NT2/D1 (cell line): ENCODE results near the gene GLIS1.

Experiments
- DNase-seq: peaks from one replicate; pipeline ENCODE4 v3.0.0-alpha.2; 2011; ENCODE audit warnings: low read depth, low spot score
- H3K27me3 ChIP-seq: 2 replicates; pipeline ENCODE4 v1.6.0; 2011; ENCODE audit warnings: mild to moderate bottlenecking; ENCODE audit not compliant: insufficient read length, insufficient read depth
- H3K36me3 ChIP-seq: 2 replicates; pipeline ENCODE4 v1.6.1; 2011; ENCODE audit warnings: mild to moderate bottlenecking, low read length, mixed read lengths; ENCODE audit not compliant: insufficient read depth, insufficient read length
- H3K4me1 ChIP-seq: 2 replicates; pipeline ENCODE4 v1.5.1; 2011; ENCODE audit not compliant: insufficient read depth, insufficient read length
- H3K4me3 ChIP-seq: 2 replicates; pipeline ENCODE4 v1.5.1; 2011; ENCODE audit warnings: low read depth; ENCODE audit not compliant: insufficient read length
- H3K9ac ChIP-seq: 2 replicates; pipeline ENCODE4 v1.6.0; 2011; ENCODE audit warnings: low read depth; ENCODE audit not compliant: insufficient read length
- H3K9me3 ChIP-seq: 2 replicates; pipeline ENCODE4 v1.5.1; 2011; ENCODE audit warnings: mild to moderate bottlenecking, low read length; ENCODE audit not compliant: insufficient read depth
- SUZ12 ChIP-seq: IDR thresholded peaks from 2 replicates; pipeline ENCODE4 v1.6.1; 2011; ENCODE audit not compliant: insufficient read length, insufficient read depth; ENCODE audit errors: extremely low read depth
- YY1 ChIP-seq: IDR thresholded peaks from 2 replicates; pipeline ENCODE4 v1.6.1; 2011; ENCODE audit not compliant: insufficient read length, insufficient read depth
- ZNF274 ChIP-seq: IDR thresholded peaks from 2 replicates; pipeline ENCODE4 v1.6.1; 2011; ENCODE audit warnings: mild to moderate bottlenecking, low read depth, low read length

GLIS1 gene

DNA sequence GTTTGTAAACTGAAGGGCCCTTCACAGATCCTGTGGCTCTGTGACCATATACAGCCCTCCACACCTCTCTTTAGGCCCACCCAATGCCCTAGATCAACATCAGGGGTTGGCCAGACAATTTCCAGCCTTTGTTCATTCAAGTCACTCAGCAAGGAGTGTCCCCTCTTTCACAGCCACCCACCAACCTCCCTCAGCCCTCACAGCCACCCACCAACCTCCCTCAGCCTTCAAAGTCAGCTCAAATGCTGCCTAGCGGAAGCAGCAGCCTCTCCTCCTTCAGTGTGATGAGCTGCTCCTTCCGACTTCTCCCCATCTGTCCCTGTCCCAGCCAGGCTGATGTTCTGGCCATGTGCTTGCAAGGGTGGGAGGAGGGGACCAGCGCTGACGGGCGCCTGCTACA is 208.4 kb downstream of the GLIS1 start:
- TF ChIP-seq SUZ12 (no peak), YY1 (no peak), ZNF274 (no peak)

DNA sequence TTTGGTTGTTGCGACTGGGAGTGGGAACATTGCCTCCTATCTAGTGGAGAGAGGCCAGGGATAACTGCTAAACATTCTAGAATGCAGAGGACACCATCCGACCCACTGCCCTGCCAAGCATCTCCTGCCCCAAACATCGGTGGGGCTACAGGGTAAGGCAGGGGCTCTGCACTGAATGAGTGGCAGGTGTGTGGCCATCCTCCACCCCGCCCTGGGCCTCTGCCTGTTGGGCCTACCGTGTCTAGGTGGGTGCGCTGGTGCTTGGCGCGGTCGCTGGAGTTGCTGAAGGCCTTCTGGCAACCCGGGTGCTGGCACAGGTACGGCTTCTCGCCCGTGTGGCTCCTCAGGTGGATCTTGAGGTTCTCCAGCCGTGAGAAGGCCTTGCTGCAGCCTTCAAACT is 209.4 kb downstream of the GLIS1 start:
- H3K9ac ChIP-seq, result no peak overlapping the region
- H3K4me3 ChIP-seq, result no peak overlapping the region
- H3K27me3 ChIP-seq, result peaks cover 9% of the 10 kb centered on the region
- no peaks in the 10 kb centered on the region for H3K9me3 ChIP-seq
- no peak for TF ChIP-seq SUZ12
- no peak for TF ChIP-seq ZNF274
- no peaks in the 10 kb centered on the region for H3K36me3 ChIP-seq
- no peak for DNase-seq
- peaks cover 42% of the 10 kb centered on the region for H3K4me1 ChIP-seq

More for the DNA sequence above, 208.4 kb downstream of the GLIS1 start:
- DNase-seq, result no peak
- H3K9ac ChIP-seq, result no peak overlapping the region
- peaks cover 41% of the 10 kb centered on the region for H3K4me1 ChIP-seq
- H3K4me3 ChIP-seq, result no peak overlapping the region
- H3K9me3 ChIP-seq, result no peaks in the 10 kb centered on the region
- peaks cover 9% of the 10 kb centered on the region for H3K27me3 ChIP-seq
- H3K36me3 ChIP-seq, result no peaks in the 10 kb centered on the region

DNA sequence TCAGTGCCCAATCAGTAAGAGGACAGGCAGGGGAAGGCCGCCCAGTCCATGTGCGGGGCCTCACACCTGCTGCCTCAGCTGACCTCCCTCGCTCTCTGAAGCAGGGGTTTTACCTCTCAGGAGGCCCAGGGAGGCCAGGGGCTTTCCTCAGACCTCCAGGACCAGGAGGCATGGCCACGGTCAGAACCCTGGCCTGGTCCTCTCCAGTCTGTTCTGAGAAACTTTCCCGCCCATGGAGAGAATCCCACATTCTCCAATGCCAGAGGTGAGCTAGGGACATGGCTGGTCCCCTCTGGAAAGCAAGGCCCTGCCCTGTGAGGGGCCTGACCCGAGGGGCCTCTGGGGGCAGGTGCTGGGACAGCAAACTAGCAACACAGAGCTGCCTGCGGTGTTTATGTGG is 211.6 kb downstream of the GLIS1 start:
- H3K36me3 ChIP-seq, result no peaks in the 10 kb centered on the region
- H3K9ac ChIP-seq, result peak overlapping the region; percentile 9
- peaks cover 27% of the 10 kb centered on the region for H3K4me1 ChIP-seq
- H3K27me3 ChIP-seq, result peaks cover 9% of the 10 kb centered on the region
- DNase-seq, result no peak
- H3K9me3 ChIP-seq, result no peaks in the 10 kb centered on the region
- no peak overlapping the region for H3K4me3 ChIP-seq
- no peak for TF ChIP-seq SUZ12
- no peak for TF ChIP-seq ZNF274
- no peak for TF ChIP-seq YY1

DNA sequence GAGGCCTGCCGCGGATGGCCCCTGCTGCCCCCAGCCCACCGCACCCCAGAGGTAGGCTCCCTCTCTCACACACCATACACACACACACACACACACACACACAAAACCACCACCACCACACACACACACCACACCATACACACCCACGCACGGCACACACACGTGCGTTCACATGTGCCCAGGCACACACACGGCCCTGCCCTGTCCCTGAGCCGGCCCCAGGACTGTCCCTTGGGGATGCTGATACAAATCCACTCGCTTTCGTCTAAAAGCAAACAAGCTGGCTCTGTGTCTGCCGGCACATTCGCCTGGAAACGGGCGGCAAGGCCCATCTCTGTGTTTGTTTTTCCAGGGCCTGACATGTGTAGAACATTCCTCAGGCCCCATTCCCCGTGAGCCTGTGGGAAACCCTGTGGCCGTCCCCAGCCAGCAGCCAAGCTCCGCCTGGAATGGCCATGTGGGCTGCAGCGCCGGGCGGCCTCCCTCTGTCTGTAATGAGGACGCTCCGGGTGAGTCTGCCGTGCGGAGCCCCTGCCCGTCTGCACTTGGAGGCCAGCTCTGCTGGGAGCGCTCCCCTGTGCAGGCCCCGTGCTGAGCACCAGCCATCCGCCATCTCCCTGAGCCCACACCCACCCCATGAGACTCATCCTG is 212.4 kb downstream of the GLIS1 start:
- Histone ChIP-seq H3K4me3 (no peak overlapping the region), H3K9me3 (no peaks in the 10 kb centered on the region), H3K9ac (no peak overlapping the region), H3K27me3 (peaks cover 9% of the 10 kb centered on the region), H3K36me3 (no peaks in the 10 kb centered on the region), H3K4me1 (peaks cover 25% of the 10 kb centered on the region)
- TF ChIP-seq YY1 (no peak), ZNF274 (no peak), SUZ12 (no peak)
- DNase-seq, result no peak

DNA sequence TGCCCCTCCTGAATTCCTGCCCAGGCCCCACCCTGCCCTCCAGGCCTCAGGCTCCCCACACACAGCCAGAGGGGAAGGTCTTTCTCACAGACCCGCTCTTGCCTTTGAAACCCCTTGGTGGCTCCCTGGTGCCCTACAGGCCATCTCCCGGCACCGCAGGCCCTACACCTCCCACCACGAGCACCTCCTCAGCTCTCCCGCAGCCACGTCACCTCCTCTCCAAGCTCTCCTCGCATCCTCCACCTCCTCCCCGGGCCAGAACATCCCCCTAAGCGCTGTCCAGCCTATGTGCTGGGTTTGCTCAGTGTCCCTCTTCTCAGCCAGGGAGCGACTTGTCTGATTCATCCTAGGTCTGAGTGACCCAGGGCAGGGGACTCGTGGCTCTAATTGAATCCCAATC is 213.4 kb downstream of the GLIS1 start:
- no peaks in the 10 kb centered on the region for H3K36me3 ChIP-seq
- H3K4me1 ChIP-seq, result peaks cover 25% of the 10 kb centered on the region
- H3K9me3 ChIP-seq, result no peaks in the 10 kb centered on the region
- H3K9ac ChIP-seq, result no peak overlapping the region
- DNase-seq, result no peak
- H3K27me3 ChIP-seq, result peaks cover 4% of the 10 kb centered on the region
- no peak for TF ChIP-seq YY1
- no peak for TF ChIP-seq ZNF274
- no peak for TF ChIP-seq SUZ12
- no peak overlapping the region for H3K4me3 ChIP-seq

DNA sequence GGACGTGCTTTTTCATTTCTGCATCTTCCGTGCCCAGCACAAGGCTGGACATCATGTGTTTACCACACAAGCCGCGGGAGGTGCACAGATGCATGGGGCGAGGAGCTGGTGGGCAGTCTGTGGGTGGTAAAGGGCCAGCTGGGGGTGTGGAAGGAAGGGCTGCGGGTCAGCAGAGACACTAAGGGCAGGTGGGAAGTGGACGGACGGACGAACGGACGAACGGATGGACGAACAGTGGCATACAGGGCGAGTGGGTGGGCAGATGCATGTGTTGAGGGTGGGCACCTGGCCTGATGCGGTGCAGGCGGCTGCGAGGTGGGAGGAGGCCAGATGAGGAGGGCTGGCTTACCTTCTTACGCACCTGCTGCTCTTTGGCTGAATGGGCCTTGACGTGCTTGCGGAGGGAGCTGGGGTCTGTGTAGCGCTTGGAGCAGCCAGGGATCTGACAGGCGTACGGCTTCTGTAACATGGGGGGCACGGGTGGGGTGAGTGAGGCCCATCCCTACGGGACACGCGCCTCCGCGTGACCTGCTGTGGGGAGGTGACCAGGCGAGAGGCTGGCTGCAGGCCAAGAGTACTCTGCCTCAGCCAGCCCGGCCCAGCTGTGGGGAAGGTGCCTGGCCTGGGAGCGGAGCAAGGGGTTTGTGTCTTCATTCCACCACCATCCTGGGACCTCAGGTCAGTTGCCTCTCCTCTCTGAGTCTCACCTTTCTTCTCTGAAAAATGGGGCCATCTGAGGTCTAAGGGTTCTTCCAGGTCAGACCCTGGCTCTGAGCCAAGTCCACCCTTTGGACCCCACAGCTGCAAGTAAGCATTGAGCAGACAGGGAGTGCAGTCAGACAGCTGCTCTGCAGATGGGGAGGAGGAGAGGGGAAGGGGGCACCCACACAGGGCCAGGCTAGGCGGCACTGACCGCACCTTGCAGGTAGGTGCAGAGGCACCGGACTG is 214.3 kb downstream of the GLIS1 start:
- DNase-seq, result no peak
- Histone ChIP-seq H3K9ac (no peak overlapping the region), H3K27me3 (peaks cover 4% of the 10 kb centered on the region), H3K4me1 (peaks cover 27% of the 10 kb centered on the region), H3K4me3 (no peak overlapping the region), H3K36me3 (no peaks in the 10 kb centered on the region), H3K9me3 (no peaks in the 10 kb centered on the region)
- TF ChIP-seq YY1 (no peak), ZNF274 (no peak), SUZ12 (no peak)

DNA sequence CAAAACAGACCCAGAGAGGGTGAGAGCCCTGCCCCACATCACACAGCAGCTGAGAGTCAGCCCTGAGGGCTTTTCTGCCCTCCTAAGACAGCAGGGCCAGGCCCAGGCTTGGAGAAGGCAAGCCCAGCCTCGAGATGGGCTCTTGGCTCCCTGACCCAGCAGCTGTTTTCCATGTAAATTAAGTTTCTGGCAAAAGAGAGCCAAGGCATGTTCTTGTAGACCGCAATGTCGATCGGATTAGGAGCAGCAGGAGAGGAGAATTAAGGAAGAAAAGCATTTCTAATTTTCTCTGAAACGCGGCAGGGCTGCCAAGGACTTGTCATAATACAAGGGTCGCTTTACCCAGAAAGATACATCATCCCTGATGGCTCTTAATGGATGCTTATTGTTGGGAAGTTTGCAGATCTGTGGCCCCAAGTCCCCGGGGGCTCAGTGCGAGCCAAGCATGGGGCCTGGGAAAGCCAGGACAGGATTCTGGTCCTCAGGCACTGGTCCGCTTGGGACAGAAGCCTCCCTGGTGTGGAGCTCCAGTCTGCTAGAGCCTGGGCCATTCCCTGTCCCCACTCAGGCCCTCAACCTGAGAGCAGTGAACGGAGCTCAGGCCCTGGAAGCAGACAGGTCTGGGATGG is 216.9 kb downstream of the GLIS1 start:
- TF ChIP-seq YY1, result no peak
- TF ChIP-seq SUZ12, result no peak
- TF ChIP-seq ZNF274, result no peak

More for the DNA sequence above, 216.9 kb downstream of the GLIS1 start:
- Histone ChIP-seq H3K27me3 (no peaks in the 10 kb centered on the region), H3K4me1 (peaks cover 28% of the 10 kb centered on the region), H3K36me3 (no peaks in the 10 kb centered on the region), H3K9me3 (no peaks in the 10 kb centered on the region), H3K4me3 (no peak overlapping the region), H3K9ac (no peak overlapping the region)
- DNase-seq, result no peak
